ENCODE data around the gene TSHZ3.

TSHZ3 gene

DNA sequence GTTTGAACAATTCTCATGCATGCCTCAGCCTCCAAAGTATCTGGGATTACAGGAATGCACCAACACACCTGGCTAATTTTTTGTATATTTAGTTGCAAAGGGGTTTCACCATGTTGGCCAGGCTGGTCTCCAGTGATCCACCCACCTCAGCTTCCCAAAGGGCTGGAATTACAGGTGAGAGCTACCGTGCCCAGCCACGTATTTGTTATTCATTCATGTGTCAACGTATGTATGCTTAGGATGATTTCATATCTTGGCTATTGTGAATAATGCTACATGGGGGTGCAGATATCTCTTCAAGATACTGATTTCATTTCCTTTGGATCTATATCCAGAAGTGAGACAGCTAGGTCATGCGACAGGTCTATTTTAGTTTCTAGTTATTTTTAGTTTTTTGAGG lies 113.4 kb downstream of the TSHZ3 start:
- no peak for DNase-seq (ENCODE audit: extremely low read depth in 1 of 2, low read depth in 1 of 2)

DNA sequence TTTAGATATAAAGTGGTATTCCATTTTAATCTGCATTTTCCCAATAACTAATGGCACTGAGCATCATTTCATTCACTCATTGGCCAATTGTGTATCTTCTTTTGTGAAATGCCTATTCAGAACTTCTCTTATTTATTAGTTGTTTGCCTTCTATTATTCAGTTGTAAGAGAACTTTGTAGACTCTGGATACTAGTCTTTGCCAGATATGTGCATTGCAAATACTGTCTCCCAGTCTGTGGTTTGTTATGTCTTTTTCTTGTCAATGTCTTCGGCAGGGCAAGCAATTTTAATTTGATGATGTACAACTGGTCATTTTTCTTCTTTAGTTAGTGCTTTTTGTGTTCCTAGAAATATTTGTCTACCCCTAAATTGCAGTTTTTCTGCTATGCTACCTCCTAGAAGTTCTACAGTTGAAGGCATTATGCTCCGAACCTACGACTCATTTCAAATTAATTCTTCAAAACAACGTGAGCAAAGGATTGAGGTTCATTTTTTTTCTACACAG lies 115.9 kb downstream of the TSHZ3 start:
- no peak for DNase-seq (ENCODE audit: extremely low read depth in 1 of 2, low read depth in 1 of 2)

GRCh38 chr19:31232871-31233270 lies 116.4 kb downstream of the TSHZ3 start:
- DNase-seq (ENCODE audit: extremely low read depth in 1 of 2, low read depth in 1 of 2) = no peak

DNA sequence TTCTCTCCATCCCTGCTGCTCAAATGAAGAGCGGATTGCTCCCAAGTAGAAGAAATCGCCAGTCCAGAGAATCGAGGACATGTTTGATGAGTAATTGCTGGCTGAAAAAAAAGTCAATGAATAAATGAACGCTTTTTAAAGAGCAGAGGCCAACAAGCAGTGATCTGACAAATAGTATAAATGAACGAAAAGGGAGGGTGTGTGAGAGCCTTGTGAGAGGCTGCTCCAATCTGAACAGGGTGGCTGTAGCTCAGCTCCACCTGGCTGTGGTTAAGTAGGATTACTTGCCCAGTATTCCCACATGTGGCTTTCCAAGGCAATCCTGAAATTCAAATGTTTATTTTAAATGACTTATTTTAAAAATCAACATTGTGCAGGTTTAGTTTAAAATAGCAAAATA lies 117.1 kb downstream of the TSHZ3 start:
- no peak for DNase-seq (ENCODE audit: extremely low read depth in 1 of 2, low read depth in 1 of 2)

- no peak for DNase-seq (ENCODE audit: extremely low read depth in 1 of 2, low read depth in 1 of 2)
These were observed 118.0 kb downstream of the TSHZ3 start for GRCh38 chr19:31231237-31231636.

GRCh38 chr19:31226151-31226935 lies 122.9 kb downstream of the TSHZ3 start:
- DNase-seq (ENCODE audit: extremely low read depth in 1 of 2, low read depth in 1 of 2) = no peak

Measured in stimulated activated CD8-positive, alpha-beta memory T cell treated with anti-CD3 and anti-CD28 coated beads, Interleukin-7, amount 100 ng/mL, for 48 hours (primary cell).